ENCODE results near the gene CDH23. TPM values are rescaled to one million over a fixed set of nuclear protein-coding genes. Genes with fewer than 3 reads are reported as not detected.

CDH23 gene
- total and polyA plus RNA-seq, 2 donors (not counting 1 experiment from before 2014, with no cell fraction given): 0.37 to 0.89 TPM

DNA sequence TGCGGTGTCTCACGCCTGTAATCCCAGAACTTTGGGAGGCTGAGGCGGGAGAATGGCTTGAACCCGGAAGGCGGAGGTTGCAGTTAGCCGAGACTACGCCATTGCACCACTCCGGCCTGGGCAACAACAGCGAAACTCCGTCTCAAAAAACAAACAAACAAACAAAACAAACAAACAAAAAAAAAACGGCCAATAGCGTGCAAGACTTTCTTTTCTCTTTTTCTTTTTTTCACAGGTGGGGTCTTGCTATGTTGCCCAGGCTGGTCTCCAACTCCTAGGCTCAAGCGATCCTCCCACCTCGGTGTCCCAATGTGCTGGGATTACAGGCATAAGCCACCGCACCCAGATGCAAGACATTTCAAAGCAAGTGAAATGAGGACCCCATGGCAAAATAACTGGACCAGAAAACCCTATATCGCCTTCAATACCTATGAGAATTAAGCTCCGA lies 452.8 kb downstream of the CDH23 start:
- peaks cover 2% of the 10 kb centered on the region for H3K9me3 Mint-ChIP-seq (ENCODE audit: insufficient read depth)
- Histone ChIP-seq H3K36me3 (replicated peaks in 1 of 2; ENCODE audit: control extremely low read depth in 1 of 2, control insufficient read depth in 1 of 2, extremely low read depth in 1 of 2, insufficient read depth in 2 of 2, low read length in 1 of 2) (peaks cover 4 to 6% of the 10 kb centered on the region in 2 experiments), H3K4me3 (ENCODE audit: control extremely low read depth in 1 of 5, extremely low read depth in 1 of 5, insufficient read depth in 1 of 5, low read depth in 2 of 5, low read length in 4 of 5) (peak overlapping the region in 1 of 5 experiments; percentile 95), H3K4me2 (replicated peaks; ENCODE audit: low read depth, low read length, poor library complexity, severe bottlenecking) (peak overlapping the region; percentile 84), H3K27ac (ENCODE audit: low read length in 2 of 2) (no peak overlapping the region), H3K27me3 (replicated peaks in 1 of 4; ENCODE audit: control extremely low read depth in 1 of 4, control insufficient read depth in 3 of 4, insufficient read depth in 4 of 4, low read length in 3 of 4) (no peaks in the 10 kb centered on the region), H4K20me1 (ENCODE audit: control insufficient read depth, insufficient read depth, low read length, poor library complexity, severe bottlenecking) (peaks cover 42% of the 10 kb centered on the region), H3K79me2 (ENCODE audit: control insufficient read depth, insufficient read depth, low read length) (peaks cover 66% of the 10 kb centered on the region), H2AFZ (ENCODE audit: insufficient read depth, low read depth, low read length, poor library complexity, severe bottlenecking) (no peak overlapping the region), H3K9me3 (ENCODE audit: control extremely low read depth in 1 of 3, control insufficient read depth in 2 of 3, insufficient read depth in 1 of 3, low read length in 2 of 3) (peaks cover 0 to 3% (median 0%) of the 10 kb centered on the region in 3 donors), H3K9ac (ENCODE audit: low read length) (no peak overlapping the region), H3K4me1 (ENCODE audit: control insufficient read depth in 2 of 2, insufficient read depth in 2 of 2, low read length in 2 of 2) (peaks cover 35 to 57% of the 10 kb centered on the region in 2 donors)
- WGBS (ENCODE audit: insufficient coverage): 98% methylated on average over 11 of the region's 17 CpGs
- no peak for DNase-seq
- H3K27ac Mint-ChIP-seq: no peak overlapping the region
- peaks cover 69% of the 10 kb centered on the region for H3K4me1 Mint-ChIP-seq
- CTCF ChIA-PET: interaction anchor here (1.0 to 4.5 kb wide), 7 partner anchors 10 to 47 kb away, joined by 3 to 32 read pairs (median 3); no protein-coding TSS in a partner anchor
- peak overlapping the region; percentile 99 for H3K4me3 Mint-ChIP-seq
- TF ChIP-seq, protein P1, sequence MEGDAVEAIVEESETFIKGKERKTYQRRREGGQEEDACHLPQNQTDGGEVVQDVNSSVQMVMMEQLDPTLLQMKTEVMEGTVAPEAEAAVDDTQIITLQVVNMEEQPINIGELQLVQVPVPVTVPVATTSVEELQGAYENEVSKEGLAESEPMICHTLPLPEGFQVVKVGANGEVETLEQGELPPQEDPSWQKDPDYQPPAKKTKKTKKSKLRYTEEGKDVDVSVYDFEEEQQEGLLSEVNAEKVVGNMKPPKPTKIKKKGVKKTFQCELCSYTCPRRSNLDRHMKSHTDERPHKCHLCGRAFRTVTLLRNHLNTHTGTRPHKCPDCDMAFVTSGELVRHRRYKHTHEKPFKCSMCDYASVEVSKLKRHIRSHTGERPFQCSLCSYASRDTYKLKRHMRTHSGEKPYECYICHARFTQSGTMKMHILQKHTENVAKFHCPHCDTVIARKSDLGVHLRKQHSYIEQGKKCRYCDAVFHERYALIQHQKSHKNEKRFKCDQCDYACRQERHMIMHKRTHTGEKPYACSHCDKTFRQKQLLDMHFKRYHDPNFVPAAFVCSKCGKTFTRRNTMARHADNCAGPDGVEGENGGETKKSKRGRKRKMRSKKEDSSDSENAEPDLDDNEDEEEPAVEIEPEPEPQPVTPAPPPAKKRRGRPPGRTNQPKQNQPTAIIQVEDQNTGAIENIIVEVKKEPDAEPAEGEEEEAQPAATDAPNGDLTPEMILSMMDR (IDR thresholded peaks at IDR 0.05): no peak
- TF ChIP-seq EZH2 (IDR thresholded peaks at IDR 0.05; ENCODE audit: borderline replicate concordance, insufficient read depth, low read depth, low read length, poor library complexity, severe bottlenecking): no peak
- intact Hi-C loops (cut with micrococcal nuclease): no loop called here
- ATAC-seq (ENCODE audit: low read depth): no peak
- H3K27me3 Mint-ChIP-seq: no peaks in the 10 kb centered on the region
- POLR2A ChIA-PET: interaction anchor here (0.6 to 1.5 kb wide), 3 partner anchors 16 to 494 kb away, joined by 3 to 4 read pairs (median 4); no protein-coding TSS in a partner anchor
